NCI-H748 treated with DMSO at 0.1 percent for 48 hours (cell line): Measurements from ENCODE around the gene MYL6B.

Source experiments
- DNase-seq: peaks from one replicate; lab custom pipeline; 2025; lab: John Stamatoyannopoulos, UW

MYL6B gene

GRCh38 chr12:56122637-56123036, 29.8 kb upstream of the MYL6B start:
- DNase-seq, result no peak

DNA sequence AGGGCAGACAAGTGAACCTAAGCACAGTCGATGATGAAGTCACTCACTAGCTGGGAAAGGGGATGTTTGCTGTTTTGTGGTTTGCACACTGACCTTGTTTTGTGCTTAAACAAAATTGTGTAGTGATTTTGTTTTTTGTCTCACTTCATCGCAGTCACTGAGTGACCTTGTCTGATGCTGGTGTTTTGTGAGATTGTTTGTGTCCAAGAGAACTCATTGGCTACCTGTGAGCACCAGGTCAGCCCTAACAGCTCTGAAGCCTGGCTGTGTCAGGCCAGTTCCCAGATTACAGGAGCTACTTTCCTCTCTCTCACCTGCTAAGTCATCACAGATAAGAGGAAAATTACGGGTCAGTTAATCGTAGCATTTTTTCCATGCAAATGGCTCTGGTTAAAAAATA, 28.3 kb upstream of the MYL6B start:
- no peak for DNase-seq

GRCh38 chr12:56126732-56127239, 25.6 kb upstream of the MYL6B start:
- DNase-seq, result no peak

DNA sequence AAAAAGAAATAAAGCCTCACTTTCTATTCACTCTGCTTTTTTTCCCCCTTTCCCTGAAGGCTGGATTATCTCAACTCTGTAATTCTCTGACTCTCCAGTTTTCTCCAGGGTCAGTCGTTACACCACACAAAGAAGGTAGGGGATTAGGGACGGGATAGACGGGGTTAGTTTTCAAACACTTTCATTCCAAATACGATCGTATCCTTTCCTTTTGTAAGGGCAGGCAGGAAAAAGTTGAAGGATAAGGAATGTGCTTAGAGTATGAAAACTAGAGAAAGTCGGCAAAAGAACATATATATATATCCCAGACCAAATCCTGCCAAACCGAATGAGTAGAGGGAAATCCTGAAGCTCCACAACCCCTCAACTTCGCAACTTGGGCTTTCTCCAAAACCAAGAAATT, 24.9 kb upstream of the MYL6B start:
- no peak for DNase-seq

- peak; percentile 98 for DNase-seq
These were observed 24.3 kb upstream of the MYL6B start, which contains the start of gene ESYT1 for GRCh38 chr12:56127888-56128669. Gene ESYT1 (plus strand): TSS chr12:56128267. CDS start chr12:56128320, 53 bp downstream.

DNA sequence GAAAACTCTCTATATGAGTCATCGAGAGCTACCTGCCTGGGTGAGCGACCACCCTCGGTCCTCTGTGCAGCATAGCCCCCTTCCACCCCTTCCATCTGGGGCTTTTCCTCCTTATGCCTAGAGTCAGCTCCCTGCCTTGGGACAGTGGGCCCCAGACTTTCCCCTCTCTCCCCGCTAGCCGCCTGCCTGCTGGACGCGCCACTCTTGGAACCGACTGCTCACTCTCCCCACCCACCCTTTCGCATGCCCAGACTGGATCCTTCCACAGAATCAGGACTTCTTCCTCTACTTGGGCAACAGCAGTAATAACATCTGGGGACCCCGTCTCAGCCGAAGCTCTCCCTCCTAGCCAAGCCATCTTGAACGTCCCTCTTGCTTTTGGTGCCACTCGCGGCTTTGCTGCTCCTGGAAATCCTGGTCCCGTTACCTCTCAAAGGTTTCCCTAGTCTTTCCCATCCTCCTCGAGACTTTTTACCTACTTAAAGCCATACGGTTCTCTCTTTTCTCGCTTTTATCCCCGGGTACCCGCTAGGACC, 23.6 kb upstream of the MYL6B start:
- DNase-seq, result no peak

DNA sequence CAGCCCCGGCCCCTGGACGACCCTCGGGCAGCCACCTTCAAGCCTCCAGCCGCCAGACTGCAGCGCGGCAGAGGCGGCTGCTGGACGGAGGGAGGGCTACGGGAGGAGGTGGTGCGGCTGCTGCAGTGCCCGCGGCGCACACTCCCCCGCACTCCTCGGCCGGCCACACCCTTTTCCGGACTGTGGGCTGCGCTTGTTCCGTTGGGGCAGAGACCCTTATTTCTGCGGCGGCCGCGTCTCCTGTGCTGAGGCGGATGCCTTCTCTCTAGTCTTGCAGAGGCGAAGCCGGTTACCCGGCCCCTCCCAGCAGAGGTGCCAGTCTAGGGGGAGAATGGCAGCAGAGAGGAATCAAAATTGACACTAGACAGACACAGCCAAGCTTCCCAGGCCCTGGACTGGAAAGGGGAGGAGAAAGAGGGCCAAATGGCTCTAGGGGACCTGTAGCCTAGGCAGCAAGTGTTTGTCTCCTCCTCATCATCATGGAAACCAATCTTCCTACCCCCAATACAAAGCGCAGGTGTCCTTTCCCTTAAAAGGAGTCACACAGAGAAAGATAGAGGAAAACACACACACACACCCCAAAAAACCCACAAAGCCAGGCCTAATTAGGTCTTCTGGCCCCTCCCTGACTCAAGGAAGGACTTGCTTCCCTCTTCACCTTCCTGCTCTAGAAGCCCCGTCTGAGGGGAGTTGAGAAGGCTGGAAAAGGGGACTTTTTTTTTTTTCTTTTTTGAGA, 23.0 kb upstream of the MYL6B start:
- DNase-seq, result peak; percentile 62

DNA sequence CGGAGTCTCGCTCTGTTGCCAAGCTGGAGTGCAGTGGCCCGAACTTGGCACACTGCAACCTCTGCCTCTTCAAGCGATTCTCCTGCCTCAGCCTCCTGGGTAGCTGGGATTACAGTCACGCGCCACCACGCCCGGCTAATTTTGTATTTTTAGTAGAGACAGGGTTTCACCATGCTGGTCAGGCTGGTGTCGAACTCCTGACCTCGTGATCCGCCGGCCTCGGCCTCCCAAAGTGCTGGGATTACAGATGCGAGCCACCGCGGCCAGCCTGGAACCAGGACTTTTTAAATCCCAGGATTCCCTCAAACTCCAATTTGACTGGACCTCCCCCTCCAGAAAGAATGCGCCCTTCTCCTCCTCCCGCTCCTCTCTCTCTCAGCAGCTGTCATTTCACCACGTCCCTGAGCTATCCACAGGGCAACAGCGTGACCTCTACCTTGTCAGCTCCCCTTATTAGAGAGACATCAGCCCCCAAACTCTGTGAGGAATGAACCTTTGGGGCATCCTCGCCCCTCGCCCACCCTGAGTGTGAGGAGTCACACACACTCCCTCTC, 22.4 kb upstream of the MYL6B start:
- no peak for DNase-seq

GRCh38 chr12:56130876-56131275, 21.5 kb upstream of the MYL6B start:
- no peak for DNase-seq

GRCh38 chr12:56134897-56135296, 17.5 kb upstream of the MYL6B start:
- DNase-seq, result no peak

DNA sequence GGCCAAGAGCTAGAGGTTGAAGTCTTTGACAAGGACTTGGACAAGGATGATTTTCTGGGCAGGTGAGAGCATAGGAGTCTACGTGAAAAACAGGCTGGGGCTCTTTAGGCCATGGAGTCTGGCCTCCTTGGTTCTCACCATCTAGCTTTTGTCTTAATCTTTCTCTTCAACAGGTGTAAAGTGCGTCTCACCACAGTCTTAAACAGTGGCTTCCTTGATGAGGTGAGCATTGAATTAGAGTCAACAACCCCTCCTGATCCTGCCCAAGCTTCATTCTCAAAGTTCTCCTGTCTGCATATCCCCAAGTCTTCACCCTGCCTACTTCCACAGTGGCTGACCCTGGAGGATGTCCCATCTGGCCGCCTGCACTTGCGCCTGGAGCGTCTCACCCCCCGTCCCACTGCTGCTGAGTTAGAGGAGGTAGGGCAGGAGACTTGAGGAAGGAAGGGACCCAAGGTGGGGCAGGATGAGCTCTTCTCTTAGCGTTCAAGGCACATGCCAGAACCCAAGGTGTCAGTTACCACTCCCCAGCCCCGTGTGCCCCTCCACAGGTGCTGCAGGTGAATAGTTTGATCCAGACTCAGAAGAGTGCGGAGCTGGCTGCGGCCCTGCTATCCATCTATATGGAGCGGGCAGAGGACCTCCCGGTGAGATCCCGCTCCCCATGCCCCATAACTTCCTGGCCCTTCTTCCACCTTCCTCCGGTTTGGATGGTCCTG, 14.4 kb upstream of the MYL6B start:
- no peak for DNase-seq

- no peak for DNase-seq
These were observed 10.2 kb upstream of the MYL6B start for GRCh38 chr12:56141946-56142784.

- DNase-seq, result no peak
These were observed 9.2 kb upstream of the MYL6B start for GRCh38 chr12:56143217-56143616.

DNA sequence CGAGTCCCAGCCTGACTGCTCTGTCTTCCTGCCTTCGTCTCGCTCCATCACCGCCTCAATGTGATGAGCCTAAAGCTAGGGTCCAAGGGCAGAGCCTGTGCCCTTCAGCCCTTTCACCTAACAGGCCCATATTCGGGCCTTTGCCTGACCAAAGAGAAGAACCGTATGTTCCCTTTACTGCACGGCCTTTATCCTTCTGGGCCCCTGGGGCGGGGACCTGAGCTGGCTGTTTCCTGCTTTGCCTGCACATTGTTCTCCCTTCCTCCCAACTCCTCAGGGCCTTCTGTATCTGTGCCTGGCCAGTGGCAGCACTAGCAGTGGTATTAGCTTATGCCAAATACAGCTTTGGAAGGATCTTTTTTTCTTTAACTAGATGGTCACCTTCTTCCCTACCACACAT, 8.5 kb upstream of the MYL6B start:
- DNase-seq, result no peak

DNA sequence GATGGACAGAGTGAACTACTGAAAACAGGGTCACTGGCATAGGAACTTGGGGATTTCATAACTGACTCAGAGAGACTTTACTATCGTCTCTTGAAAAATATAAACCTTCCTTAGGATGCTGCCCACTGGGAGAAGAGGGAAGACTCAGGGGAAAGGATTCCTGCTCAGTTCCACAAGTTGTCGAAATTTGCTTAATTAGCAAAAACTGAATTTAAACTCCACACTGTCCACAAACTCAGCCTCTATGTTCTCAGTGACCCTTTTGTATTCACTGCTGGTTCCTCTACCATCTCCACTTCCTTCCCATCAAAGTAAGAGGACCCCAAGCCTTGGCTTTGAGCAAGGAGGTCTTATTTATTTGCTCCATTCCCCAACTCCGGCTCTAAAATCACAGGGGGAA, 7.2 kb upstream of the MYL6B start:
- DNase-seq, result no peak

- no peak for DNase-seq
These were observed 5.6 kb upstream of the MYL6B start for GRCh38 chr12:56146492-56147460.

DNA sequence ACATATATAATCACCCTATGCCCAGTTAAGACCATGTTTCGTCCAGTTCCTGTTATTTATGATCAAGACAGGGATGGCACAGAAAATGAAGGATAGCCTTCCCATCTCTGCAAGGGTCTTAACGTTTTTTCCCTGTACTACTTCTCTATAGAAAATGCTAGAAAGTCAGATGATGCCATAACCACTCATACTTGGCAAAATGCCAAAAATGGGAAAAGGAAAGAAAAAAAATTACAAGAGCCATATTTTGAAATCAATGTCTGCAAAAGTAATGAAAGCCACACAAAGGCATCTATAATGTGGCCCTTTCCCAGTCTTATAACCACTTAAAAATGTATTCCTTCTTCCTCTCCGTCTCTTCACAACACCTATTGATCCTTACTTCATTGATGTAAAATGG, 1.8 kb upstream of the MYL6B start:
- DNase-seq, result no peak

GRCh38 chr12:56151672-56152131, 685 bp upstream of the MYL6B start:
- peak; percentile 25 for DNase-seq

DNA sequence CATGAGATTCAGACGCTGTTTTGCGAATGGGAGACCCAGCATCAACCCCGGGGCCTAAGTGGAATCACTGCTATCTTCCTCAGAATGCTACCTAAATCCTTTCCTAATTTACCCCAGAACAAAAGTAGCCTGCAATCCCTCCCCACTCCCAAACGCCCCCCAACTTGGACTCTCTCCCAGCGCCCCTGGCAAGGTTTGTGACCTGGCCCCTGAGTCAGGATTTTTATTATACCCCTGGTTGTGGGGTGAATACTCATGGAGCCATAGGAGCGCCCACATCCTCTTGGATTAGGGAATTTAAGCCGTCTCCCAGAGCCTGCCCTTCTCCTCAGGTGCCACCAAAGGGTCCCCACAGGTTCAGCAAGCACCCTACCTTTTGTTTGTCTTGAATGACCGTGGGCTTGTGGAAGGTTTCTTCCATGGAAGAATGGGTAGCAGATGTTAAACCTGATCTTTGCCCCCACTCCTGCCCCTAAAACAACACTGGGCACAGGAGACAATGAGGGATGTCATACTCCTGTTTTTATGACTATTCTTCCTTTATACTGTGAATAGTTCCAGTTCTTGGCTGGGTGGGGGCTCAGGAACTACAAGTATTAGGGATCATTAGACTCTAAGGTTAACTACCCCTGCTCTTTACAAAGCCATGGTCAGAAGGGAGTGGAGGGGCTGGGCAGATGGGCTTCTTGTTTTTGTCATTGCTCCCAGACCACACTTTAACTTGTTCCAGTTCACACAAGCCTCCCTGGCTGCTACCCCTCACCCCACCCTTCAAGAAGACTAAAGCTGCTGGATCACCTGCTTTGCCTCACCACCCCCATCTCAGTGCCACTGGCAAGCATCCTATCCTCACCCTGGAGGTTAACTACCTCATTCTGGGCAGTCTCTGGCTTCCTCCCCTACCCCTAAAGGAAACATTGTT, 630 bp downstream of the MYL6B start:
- DNase-seq, result no peak
